HCT116 (cell line): ENCODE measurements around the gene ST14. TPM values are rescaled to one million over a fixed set of nuclear protein-coding genes. Genes with fewer than 3 reads are reported as not detected.

Experiments used
- total RNA-seq: library from RNA; stranded (reverse); gene quantifications from one replicate; pipeline ENCODE4 v1.2.1, GENCODE V29; 2021; ENCODE audit not compliant: unreplicated experiment

The ST14 gene
- total RNA-seq, 1 experiment from 2014 or later: 107 TPM

Other genes with a start within 250 kb of the ST14 start
- 9.2 TPM for gene PRDM10, start 156.9 kb upstream of the ST14 start, total RNA-seq
- gene APLP2, start 89.9 kb upstream of the ST14 start, total RNA-seq: 210 TPM
- 32.5 TPM for gene ZBTB44, start 155.1 kb downstream of the ST14 start, total RNA-seq